T-helper 1 cell (primary cell): Measurements from ENCODE around the gene FAM186B.
"Not testable (repeated sequence)": the region's sequence is repeated elsewhere in the genome, so short reads cannot be mapped to it uniquely, and the experiment has no call there.

Experiments used
- DNase-seq, 5 donors: peaks; one replicate each; pipeline ENCODE4 v3.0.0-alpha.2; 2012 to 2020
- total RNA-seq, 4 donors: gene quantifications; one replicate each; lab custom pipeline; 2026; lab: John Stamatoyannopoulos, UW

Gene FAM186B
- total RNA-seq: 0.24 to 0.80 (median 0.42) reads per million in 4 donors

GRCh38 chr12:49605539-49605938 is at the start of gene FAM186B:
TSS of gene FAM186B (minus strand) at chr12:49605639. CDS start at chr12:49605477, 162 bp downstream.
- not testable (repeated sequence) for DNase-seq

GRCh38 chr12:49654715-49655114 is 49.3 kb upstream of the FAM186B start:
- DNase-seq: no peak

GRCh38 chr12:49652921-49653520 is 47.6 kb upstream of the FAM186B start:
- DNase-seq: no peak

- no peak for DNase-seq
These were observed 46.4 kb upstream of the FAM186B start for GRCh38 chr12:49651855-49652254.

GRCh38 chr12:49649892-49650291 is 44.5 kb upstream of the FAM186B start:
- no peak for DNase-seq

- no peak for DNase-seq
These were observed 44.0 kb upstream of the FAM186B start for GRCh38 chr12:49649445-49649844.

- no peak for DNase-seq
These were observed 43.2 kb upstream of the FAM186B start for GRCh38 chr12:49648712-49649003.

GRCh38 chr12:49647827-49648711 is 42.6 kb upstream of the FAM186B start:
- DNase-seq: no peak

- DNase-seq: no peak
These were observed 41.6 kb upstream of the FAM186B start for GRCh38 chr12:49646871-49647654.

- DNase-seq: no peak
These were observed 40.9 kb upstream of the FAM186B start for GRCh38 chr12:49646331-49646830.

- DNase-seq: no peak
These were observed 40.0 kb upstream of the FAM186B start for GRCh38 chr12:49645146-49646039.

GRCh38 chr12:49644620-49644994 is 39.2 kb upstream of the FAM186B start:
- peak; percentile 63 to 79 (median 76) for DNase-seq

- DNase-seq: no peak
These were observed 38.7 kb upstream of the FAM186B start for GRCh38 chr12:49643961-49644619.

GRCh38 chr12:49643135-49643534 is 37.7 kb upstream of the FAM186B start:
- DNase-seq: no peak

- DNase-seq: no peak
These were observed 36.9 kb upstream of the FAM186B start for GRCh38 chr12:49642370-49642802.

GRCh38 chr12:49641748-49642369 is 36.4 kb upstream of the FAM186B start:
- DNase-seq: no peak

- DNase-seq: peak in 3 of 5 donors; percentile 37 to 65 (median 45)
These were observed 31.7 kb upstream of the FAM186B start for GRCh38 chr12:49636979-49637755.

- DNase-seq: no peak
These were observed 31.1 kb upstream of the FAM186B start for GRCh38 chr12:49636574-49636973.

GRCh38 chr12:49635656-49636055 is 30.2 kb upstream of the FAM186B start:
- DNase-seq: no peak

GRCh38 chr12:49635036-49635435 is 29.6 kb upstream of the FAM186B start:
- DNase-seq: no peak
